ENCODE results near the gene LRMDA.

DNA sequence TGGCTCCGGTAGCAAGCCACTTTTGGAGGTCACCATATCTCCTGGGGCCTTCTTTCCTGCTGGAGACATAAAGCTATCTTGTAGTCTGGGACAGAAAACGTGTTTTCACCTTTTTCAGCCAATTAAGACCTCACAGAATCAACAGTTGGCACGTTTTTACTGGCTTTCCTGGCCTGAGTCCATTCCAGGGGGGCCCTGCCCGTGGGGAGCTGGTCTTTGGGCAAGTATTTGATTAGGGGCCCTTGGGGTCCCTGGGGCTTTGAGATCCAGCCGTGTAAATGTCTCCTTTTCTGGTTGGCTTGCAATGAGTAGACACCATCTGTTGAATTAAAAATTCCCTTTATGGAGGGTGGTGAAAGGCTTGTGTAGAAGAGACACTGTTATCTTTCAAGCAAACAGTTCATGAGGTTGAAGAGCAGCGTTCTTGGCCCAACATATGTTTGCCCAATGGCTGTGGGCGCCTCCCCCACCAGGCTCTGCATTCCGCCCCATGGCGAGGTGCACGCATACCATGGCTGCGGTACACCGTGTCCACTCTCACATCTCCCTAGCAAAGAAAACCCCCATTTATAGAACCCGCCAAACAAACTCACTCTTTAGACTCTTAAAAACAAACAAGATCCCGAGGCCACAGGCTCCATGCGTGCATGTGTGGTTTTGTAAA is 593.2 kb downstream of the LRMDA start:
- TF ChIP-seq, protein P1, sequence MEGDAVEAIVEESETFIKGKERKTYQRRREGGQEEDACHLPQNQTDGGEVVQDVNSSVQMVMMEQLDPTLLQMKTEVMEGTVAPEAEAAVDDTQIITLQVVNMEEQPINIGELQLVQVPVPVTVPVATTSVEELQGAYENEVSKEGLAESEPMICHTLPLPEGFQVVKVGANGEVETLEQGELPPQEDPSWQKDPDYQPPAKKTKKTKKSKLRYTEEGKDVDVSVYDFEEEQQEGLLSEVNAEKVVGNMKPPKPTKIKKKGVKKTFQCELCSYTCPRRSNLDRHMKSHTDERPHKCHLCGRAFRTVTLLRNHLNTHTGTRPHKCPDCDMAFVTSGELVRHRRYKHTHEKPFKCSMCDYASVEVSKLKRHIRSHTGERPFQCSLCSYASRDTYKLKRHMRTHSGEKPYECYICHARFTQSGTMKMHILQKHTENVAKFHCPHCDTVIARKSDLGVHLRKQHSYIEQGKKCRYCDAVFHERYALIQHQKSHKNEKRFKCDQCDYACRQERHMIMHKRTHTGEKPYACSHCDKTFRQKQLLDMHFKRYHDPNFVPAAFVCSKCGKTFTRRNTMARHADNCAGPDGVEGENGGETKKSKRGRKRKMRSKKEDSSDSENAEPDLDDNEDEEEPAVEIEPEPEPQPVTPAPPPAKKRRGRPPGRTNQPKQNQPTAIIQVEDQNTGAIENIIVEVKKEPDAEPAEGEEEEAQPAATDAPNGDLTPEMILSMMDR (IDR thresholded peaks at IDR 0.05; ENCODE audit: low read depth, low read length), result no peak
- no peak for TF ChIP-seq EZH2phosphoT487 (IDR thresholded peaks at IDR 0.05; ENCODE audit: low read depth)

All from OCI-LY3 (cell line).